ENCODE measurements around the gene PIGO. TPM values are rescaled to one million over a fixed set of nuclear protein-coding genes. Genes with fewer than 3 reads are reported as not detected.
A peak's percentile ranks its signal among the peaks of the same experiment; 100 is the strongest.

The PIGO gene
- total RNA-seq, 5 donors from 2014 or later (not counting 1 experiment from before 2014, with no cell fraction given), result 23.0 to 32.1 (median 29.9) TPM

DNA sequence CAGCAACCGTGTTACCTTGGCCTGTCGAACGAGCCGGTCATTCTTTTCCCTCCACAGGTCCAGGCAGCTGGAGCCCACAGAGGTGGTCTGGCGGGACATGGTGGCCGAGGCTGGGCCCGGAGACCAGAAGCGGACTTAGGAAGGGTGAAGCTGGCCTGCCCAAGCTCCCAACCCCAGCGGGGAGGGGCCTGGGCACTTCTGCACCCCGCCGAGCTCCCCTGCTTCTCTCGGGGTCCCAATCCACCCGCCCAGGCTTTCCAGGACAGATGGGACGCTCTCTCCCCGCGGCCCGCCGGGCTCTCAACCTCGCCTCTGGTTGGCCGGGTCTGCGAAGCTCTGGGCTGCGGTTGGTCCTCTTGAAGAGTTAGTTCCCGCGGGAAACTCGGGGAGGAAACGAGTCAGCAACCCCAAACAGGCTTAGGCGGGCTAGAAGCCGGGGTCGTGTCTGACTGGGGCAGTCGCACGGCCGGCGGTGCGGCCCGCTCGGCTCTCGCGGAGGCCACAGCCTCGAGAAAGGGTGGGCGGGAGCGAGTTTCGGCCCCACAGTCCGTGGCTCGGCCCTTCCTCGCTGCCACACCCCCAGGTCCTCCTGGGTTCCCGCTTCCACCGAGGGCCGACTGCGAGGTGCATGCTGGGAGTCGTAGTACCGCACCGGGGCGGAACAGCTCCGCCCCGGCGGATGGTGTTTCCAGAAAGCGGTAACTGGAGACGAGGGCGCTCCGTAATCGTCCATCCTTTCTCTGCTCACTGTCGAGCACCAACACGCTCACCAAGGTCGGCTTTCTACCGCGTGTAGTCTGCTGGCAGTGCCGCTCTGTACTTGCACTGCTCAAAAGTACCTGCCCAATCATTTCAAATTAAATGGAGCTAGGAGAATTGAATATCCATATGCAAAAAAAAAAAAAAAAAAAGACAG lies 16.7 kb downstream of the PIGO start, which contains the start of gene FANCG:
Gene FANCG (minus strand): TSS at position 517 of the 916 bp plus-strand sequence. CDS start 418 bp downstream, at position 99.
- Histone ChIP-seq H3K9me3 (no peaks in the 10 kb centered on the region), H3K27ac (ENCODE audit: low read length) (peak within 1 kb of the TSS; percentile 32), H3K4me3 (ENCODE audit: control insufficient read depth in 1 of 2, extremely low read depth in 1 of 2, low read length in 1 of 2) (peak within 1 kb of the TSS; percentile 74 to 83), H3K4me1 (ENCODE audit: control insufficient read depth in 1 of 2, extremely low read depth in 1 of 2, insufficient read depth in 2 of 2, low read length in 2 of 2) (peaks cover 8 to 18% of the 10 kb centered on the region in 2 experiments), H3K27me3 (replicated peaks in 1 of 2; ENCODE audit: control insufficient read depth in 2 of 2, extremely low read depth in 1 of 2, insufficient read depth in 2 of 2, low read length in 1 of 2) (no peaks in the 10 kb centered on the region), H3K36me3 (ENCODE audit: control insufficient read depth in 2 of 2, extremely low read depth in 1 of 2, insufficient read depth in 1 of 2, low read length in 1 of 2) (peaks cover 0 to 4% of the 10 kb centered on the region in 2 donors)
- Mint-ChIP-seq H3K4me3 (peak within 1 kb of the TSS; percentile 84 to 98 (median 94)), H3K9me3 (no peaks in the 10 kb centered on the region), H3K4me1 (peaks cover 17 to 24% (median 24%) of the 10 kb centered on the region in 3 donors), H3K36me3 (peaks cover 5% of the 10 kb centered on the region), H3K27me3 (no peaks in the 10 kb centered on the region), H3K27ac (peak within 1 kb of the TSS; percentile 88 to 89)
- POLR2A ChIA-PET, result interaction anchor here (0.6 to 1.6 kb wide), 7 partner anchors 9 to 652 kb away, joined by 3 to 11 read pairs (median 6); partner anchors contain the start of gene TLN1 (in 1 of the 2)
- ATAC-seq (replicated peaks in 1 of 4) (peak; percentile 93 to 95 (median 94)), DNase-seq (peak; percentile 44 to 83 (median 65))
- CTCF ChIA-PET, result interaction anchor here (0.5 to 1.8 kb wide), 11 partner anchors 8 to 1025 kb away, joined by 3 to 15 read pairs (median 4); partner anchors contain the start of gene STOML2 (in 1 of the 2)
- under 1% methylated on average over 61 of the region's 67 CpGs for WGBS (ENCODE audit: insufficient coverage)

DNA sequence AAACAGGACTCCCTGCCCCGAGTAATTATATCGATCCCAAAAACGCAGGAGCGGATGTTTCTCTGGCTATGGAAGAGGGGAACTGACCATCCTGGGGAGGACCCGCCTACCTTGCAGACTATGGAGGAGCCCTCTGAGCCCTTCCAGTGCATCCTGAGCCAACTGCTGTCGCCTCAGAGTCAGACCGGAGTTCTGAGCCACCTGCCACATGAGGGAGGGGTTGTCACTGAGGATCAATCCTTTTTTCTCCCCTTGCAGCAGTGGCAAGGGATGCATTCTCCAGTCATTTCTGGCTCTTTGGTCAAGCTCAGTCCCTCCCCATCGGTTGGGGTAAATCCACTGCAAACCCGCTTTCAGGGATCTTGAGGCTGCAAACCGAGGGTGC lies 17.4 kb downstream of the PIGO start:
- no peak for DNase-seq
- Mint-ChIP-seq H3K4me1 (peaks cover 17 to 24% (median 24%) of the 10 kb centered on the region in 3 donors), H3K4me3 (peak overlapping the region; percentile 84 to 98 (median 94))

DNA sequence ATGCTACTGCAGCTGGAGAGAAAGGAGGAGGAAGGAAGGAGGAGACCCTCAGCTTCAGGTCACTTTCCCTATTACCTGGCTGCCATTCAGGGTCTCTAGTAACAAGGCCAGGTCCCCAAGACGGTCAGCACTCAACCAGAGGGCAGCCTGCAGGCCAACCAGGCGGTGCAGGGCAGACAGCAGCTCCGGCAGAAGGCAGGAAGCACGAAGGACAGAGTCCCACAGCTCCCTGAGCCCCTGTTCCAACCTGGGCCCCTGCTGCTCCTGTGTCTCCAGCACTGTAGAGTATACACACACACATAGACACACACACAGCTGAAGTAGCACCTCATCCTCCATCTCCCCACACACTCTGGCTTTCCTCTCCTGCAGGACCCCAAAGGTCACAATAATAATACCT lies 18.3 kb downstream of the PIGO start:
- H3K27me3 Mint-ChIP-seq, result no peaks in the 10 kb centered on the region
- H3K36me3 ChIP-seq (ENCODE audit: control insufficient read depth in 2 of 2, extremely low read depth in 1 of 2, insufficient read depth in 1 of 2, low read length in 1 of 2), result peaks cover 0 to 4% of the 10 kb centered on the region in 2 donors
- H3K4me3 Mint-ChIP-seq, result peak overlapping the region; percentile 84 to 98 (median 94)
- ChIA-PET CTCF (interaction anchor here in 1 of 2 donors (0.6 kb wide), 1 partner anchor 583 kb away, joined by 3 read pairs; no protein-coding TSS in a partner anchor), POLR2A (interaction anchor here in 1 of 2 donors (1.0 kb wide), 1 partner anchor 20 kb away, joined by 4 read pairs; no protein-coding TSS in a partner anchor)
- H3K36me3 Mint-ChIP-seq, result peaks cover 5% of the 10 kb centered on the region
- WGBS (ENCODE audit: insufficient coverage), result 75% methylated on average over 3 of the region's 4 CpGs
- H3K9me3 Mint-ChIP-seq, result no peaks in the 10 kb centered on the region
- peaks cover 8 to 21% of the 10 kb centered on the region in 2 experiments for H3K4me1 ChIP-seq (ENCODE audit: control insufficient read depth in 1 of 2, extremely low read depth in 1 of 2, insufficient read depth in 2 of 2, low read length in 2 of 2)
- DNase-seq (no peak), ATAC-seq (replicated peaks in 1 of 4) (no peak)
- peaks cover 18 to 28% (median 28%) of the 10 kb centered on the region in 3 donors for H3K4me1 Mint-ChIP-seq
- H3K27ac Mint-ChIP-seq, result no peak overlapping the region
- H3K9me3 ChIP-seq, result no peaks in the 10 kb centered on the region
- H3K4me3 ChIP-seq (ENCODE audit: control insufficient read depth in 1 of 2, extremely low read depth in 1 of 2, low read length in 1 of 2), result no peak overlapping the region
- no peak overlapping the region for H3K27ac ChIP-seq (ENCODE audit: low read length)
- H3K27me3 ChIP-seq (replicated peaks in 1 of 2; ENCODE audit: control insufficient read depth in 2 of 2, extremely low read depth in 1 of 2, insufficient read depth in 2 of 2, low read length in 1 of 2), result no peaks in the 10 kb centered on the region

More for the DNA sequence above, 17.4 kb downstream of the PIGO start:
- Mint-ChIP-seq H3K9me3 (no peaks in the 10 kb centered on the region), H3K27me3 (no peaks in the 10 kb centered on the region), H3K36me3 (peaks cover 5% of the 10 kb centered on the region), H3K27ac (no peak overlapping the region)
- ATAC-seq (replicated peaks in 1 of 4), result no peak
- H3K4me1 ChIP-seq (ENCODE audit: control insufficient read depth in 1 of 2, extremely low read depth in 1 of 2, insufficient read depth in 2 of 2, low read length in 2 of 2), result peaks cover 8 to 18% of the 10 kb centered on the region in 2 experiments
- H3K4me3 ChIP-seq (ENCODE audit: control insufficient read depth in 1 of 2, extremely low read depth in 1 of 2, low read length in 1 of 2), result peak overlapping the region; percentile 74 to 83
- ChIA-PET CTCF (interaction anchor here in 1 of 2 donors (1.1 to 1.8 kb wide), 4 partner anchors 8 to 38 kb away, joined by 4 to 15 read pairs (median 9); partner anchors contain the start of gene STOML2), POLR2A (interaction anchor here in 1 of 2 donors (1.0 to 1.6 kb wide), 3 partner anchors 10 to 19 kb away, joined by 3 to 9 read pairs (median 4); no protein-coding TSS in a partner anchor)
- H3K9me3 ChIP-seq, result no peaks in the 10 kb centered on the region
- H3K36me3 ChIP-seq (ENCODE audit: control insufficient read depth in 2 of 2, extremely low read depth in 1 of 2, insufficient read depth in 1 of 2, low read length in 1 of 2), result peaks cover 0 to 4% of the 10 kb centered on the region in 2 donors
- WGBS (ENCODE audit: insufficient coverage), result 24% methylated on average over 8 of the region's 10 CpGs
- H3K27me3 ChIP-seq (replicated peaks in 1 of 2; ENCODE audit: control insufficient read depth in 2 of 2, extremely low read depth in 1 of 2, insufficient read depth in 2 of 2, low read length in 1 of 2), result no peaks in the 10 kb centered on the region
- H3K27ac ChIP-seq (ENCODE audit: low read length), result peak overlapping the region; percentile 32

DNA sequence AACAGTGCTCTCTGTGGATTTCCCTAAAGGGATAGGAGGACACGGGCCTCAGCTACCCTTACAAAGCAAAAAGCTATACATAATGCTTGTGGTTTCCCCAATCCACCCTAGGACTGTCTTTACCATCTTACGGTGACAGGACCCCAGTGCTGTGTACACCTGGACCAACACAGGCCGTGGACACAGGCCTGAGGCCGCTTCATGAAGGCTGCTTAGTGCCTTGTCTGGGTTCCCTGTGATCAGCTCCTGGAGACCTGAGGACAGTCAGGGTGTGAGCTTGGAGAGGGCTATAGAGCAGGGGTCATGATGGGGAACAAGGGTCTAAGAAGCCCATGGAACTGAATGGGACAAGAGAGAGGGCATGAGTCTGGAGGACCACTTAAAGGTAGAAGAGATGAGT lies 19.5 kb downstream of the PIGO start:
- Histone ChIP-seq H3K4me1 (ENCODE audit: control insufficient read depth in 1 of 2, extremely low read depth in 1 of 2, insufficient read depth in 2 of 2, low read length in 2 of 2) (peaks cover 9 to 26% of the 10 kb centered on the region in 2 experiments), H3K27ac (ENCODE audit: low read length) (no peak overlapping the region), H3K4me3 (ENCODE audit: control insufficient read depth in 1 of 2, extremely low read depth in 1 of 2, low read length in 1 of 2) (no peak overlapping the region), H3K27me3 (replicated peaks in 1 of 2; ENCODE audit: control insufficient read depth in 2 of 2, extremely low read depth in 1 of 2, insufficient read depth in 2 of 2, low read length in 1 of 2) (no peaks in the 10 kb centered on the region), H3K36me3 (ENCODE audit: control insufficient read depth in 2 of 2, extremely low read depth in 1 of 2, insufficient read depth in 1 of 2, low read length in 1 of 2) (peaks cover 0 to 4% of the 10 kb centered on the region in 2 donors), H3K9me3 (no peaks in the 10 kb centered on the region)
- ChIA-PET CTCF (interaction anchor here in 1 of 2 donors (0.9 kb wide), 1 partner anchor 20 kb away, joined by 4 read pairs; the partner anchor contains the start of gene PIGO), POLR2A (interaction anchor here in 1 of 2 donors (0.6 to 0.7 kb wide), 2 partner anchors 49 to 898 kb away, joined by 4 to 5 read pairs; no protein-coding TSS in a partner anchor)
- peaks cover 23 to 33% (median 33%) of the 10 kb centered on the region in 3 donors for H3K4me1 Mint-ChIP-seq
- H3K4me3 Mint-ChIP-seq, result peak overlapping the region in 2 of 3 donors; percentile 5 to 18
- ATAC-seq (replicated peaks in 1 of 4), result no peak
- H3K27ac Mint-ChIP-seq, result no peak overlapping the region
- H3K9me3 Mint-ChIP-seq, result no peaks in the 10 kb centered on the region
- 94% methylated on average over 3 of the region's 4 CpGs for WGBS (ENCODE audit: insufficient coverage)
- H3K27me3 Mint-ChIP-seq, result no peaks in the 10 kb centered on the region
- H3K36me3 Mint-ChIP-seq, result peaks cover 5% of the 10 kb centered on the region
- DNase-seq, result no peak

DNA sequence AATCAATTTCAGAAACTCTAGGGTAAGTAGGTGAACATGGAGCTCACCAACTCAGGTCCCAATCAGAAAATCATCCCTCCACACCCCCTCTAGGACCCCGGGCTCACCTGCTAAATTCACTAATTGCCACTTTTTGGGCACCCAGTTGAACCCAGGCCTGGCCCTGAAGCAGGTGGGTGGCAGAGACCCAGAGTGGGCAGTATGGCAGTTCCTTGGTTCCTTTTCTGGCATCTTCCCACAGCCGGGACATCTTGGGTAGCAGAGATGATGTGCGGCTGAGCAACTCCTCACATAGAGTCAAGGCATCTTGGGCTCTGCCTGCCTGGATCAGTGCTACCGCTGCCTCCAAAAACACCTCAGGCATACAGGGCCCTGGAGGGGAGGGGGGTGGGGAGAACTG lies 21.0 kb downstream of the PIGO start:
- no peaks in the 10 kb centered on the region for H3K9me3 ChIP-seq
- Mint-ChIP-seq H3K4me3 (no peak overlapping the region), H3K9me3 (no peaks in the 10 kb centered on the region), H3K27ac (no peak overlapping the region), H3K27me3 (no peaks in the 10 kb centered on the region), H3K4me1 (peaks cover 32 to 45% (median 44%) of the 10 kb centered on the region in 3 donors), H3K36me3 (peaks cover 5% of the 10 kb centered on the region)
- no peak overlapping the region for H3K4me3 ChIP-seq (ENCODE audit: control insufficient read depth in 1 of 2, extremely low read depth in 1 of 2, low read length in 1 of 2)
- no peaks in the 10 kb centered on the region for H3K27me3 ChIP-seq (replicated peaks in 1 of 2; ENCODE audit: control insufficient read depth in 2 of 2, extremely low read depth in 1 of 2, insufficient read depth in 2 of 2, low read length in 1 of 2)
- ATAC-seq (replicated peaks in 1 of 4) (no peak), DNase-seq (no peak)
- H3K27ac ChIP-seq (ENCODE audit: low read length), result no peak overlapping the region
- ChIA-PET POLR2A (no interaction called here), CTCF (interaction anchor here in 1 of 2 donors (0.7 kb wide), 1 partner anchor 8 kb away, joined by 3 read pairs; no protein-coding TSS in a partner anchor)
- peaks cover 0 to 4% of the 10 kb centered on the region in 2 donors for H3K36me3 ChIP-seq (ENCODE audit: control insufficient read depth in 2 of 2, extremely low read depth in 1 of 2, insufficient read depth in 1 of 2, low read length in 1 of 2)
- H3K4me1 ChIP-seq (ENCODE audit: control insufficient read depth in 1 of 2, extremely low read depth in 1 of 2, insufficient read depth in 2 of 2, low read length in 2 of 2), result peaks cover 16 to 32% of the 10 kb centered on the region in 2 experiments
- 100% methylated on average over 2 of the region's 4 CpGs for WGBS (ENCODE audit: insufficient coverage)

DNA sequence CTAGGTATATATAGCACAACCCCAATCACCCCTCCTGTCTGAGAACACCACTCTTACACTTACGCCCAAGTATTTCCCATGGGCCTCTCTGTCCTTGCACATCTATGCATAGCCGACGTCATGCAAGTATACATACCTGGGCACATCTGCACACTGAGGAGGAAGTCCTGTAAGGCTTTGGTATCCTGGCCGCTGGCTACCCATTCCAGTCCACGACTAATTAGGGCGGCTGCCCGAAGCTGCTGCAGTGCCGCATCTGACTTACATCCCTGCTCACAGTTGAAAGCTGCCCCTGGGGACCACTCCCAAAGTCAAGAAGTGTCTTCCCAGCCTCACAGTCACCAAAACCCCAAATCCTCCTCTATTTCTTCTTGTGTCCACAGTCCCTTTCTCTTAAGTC lies 21.6 kb downstream of the PIGO start:
- CTCF ChIA-PET, result no interaction called here
- H3K4me3 Mint-ChIP-seq, result no peak overlapping the region
- no peaks in the 10 kb centered on the region for H3K27me3 ChIP-seq (replicated peaks in 1 of 2; ENCODE audit: control insufficient read depth in 2 of 2, extremely low read depth in 1 of 2, insufficient read depth in 2 of 2, low read length in 1 of 2)
- DNase-seq (no peak), ATAC-seq (replicated peaks in 1 of 4) (no peak)
- no peak overlapping the region for H3K27ac Mint-ChIP-seq
- peaks cover 22 to 36% of the 10 kb centered on the region in 2 experiments for H3K4me1 ChIP-seq (ENCODE audit: control insufficient read depth in 1 of 2, extremely low read depth in 1 of 2, insufficient read depth in 2 of 2, low read length in 2 of 2)
- no peaks in the 10 kb centered on the region for H3K27me3 Mint-ChIP-seq
- H3K36me3 ChIP-seq (ENCODE audit: control insufficient read depth in 2 of 2, extremely low read depth in 1 of 2, insufficient read depth in 1 of 2, low read length in 1 of 2), result peaks cover 3 to 4% of the 10 kb centered on the region in 2 donors
- no peak overlapping the region for H3K4me3 ChIP-seq (ENCODE audit: control insufficient read depth in 1 of 2, extremely low read depth in 1 of 2, low read length in 1 of 2)
- no peak overlapping the region for H3K27ac ChIP-seq (ENCODE audit: low read length)
- POLR2A ChIA-PET, result no interaction called here
- no peaks in the 10 kb centered on the region for H3K9me3 ChIP-seq
- no peaks in the 10 kb centered on the region for H3K9me3 Mint-ChIP-seq
- peaks cover 33 to 46% (median 44%) of the 10 kb centered on the region in 3 donors for H3K4me1 Mint-ChIP-seq
- WGBS (ENCODE audit: insufficient coverage), result 100% methylated on average over 5 of the region's 8 CpGs
- H3K36me3 Mint-ChIP-seq, result peaks cover 5% of the 10 kb centered on the region
